Activated T-helper 1 cell treated with anti-CD3 and anti-CD28 coated beads, Interleukin-12 subunit alpha, Interleukin-12 subunit beta, Interleukin-2, Interleukin-4 antibody, amounts not matched to agents 30 ng/mL and 10 ng/mL and 1 ng/mL, durations not matched to agents 14 hours and 24 hours and 36 hours (primary cell): ENCODE results near the gene HOXC10. TPM values are rescaled to one million over a fixed set of nuclear protein-coding genes. Genes with fewer than 3 reads are reported as not detected.
A peak's percentile ranks its signal among the peaks of the same experiment; 100 is the strongest.

Experiments used
- DNase-seq: peaks from one replicate; pipeline ENCODE4 v3.0.0; 2021; ENCODE audit warnings: low spot score
- H3K27ac Mint-ChIP-seq: one replicate; pipeline ENCODE4 v1.8.0; 2021; ENCODE audit warnings: mild to moderate bottlenecking, mixed read lengths
- H3K27me3 Mint-ChIP-seq: one replicate; pipeline ENCODE4 v1.8.0; 2022; ENCODE audit warnings: mild to moderate bottlenecking, moderate library complexity, mixed read lengths; ENCODE audit not compliant: insufficient read depth
- H3K36me3 Mint-ChIP-seq: one replicate; pipeline ENCODE4 v1.8.0; 2021; ENCODE audit warnings: low read depth, mixed read lengths
- H3K4me1 Mint-ChIP-seq: one replicate; pipeline ENCODE4 v1.8.0; 2021; ENCODE audit warnings: low read depth, mixed read lengths
- H3K4me3 Mint-ChIP-seq: one replicate; pipeline ENCODE4 v1.8.0; 2021; ENCODE audit warnings: mild to moderate bottlenecking, moderate library complexity, mixed read lengths
- H3K9me3 Mint-ChIP-seq: one replicate; pipeline ENCODE4 v1.8.0; 2021; ENCODE audit warnings: mixed read lengths
- intact Hi-C: fragments of 100-400 bp; cut with micrococcal nuclease; formaldehyde crosslinking; loops from one replicate; pipeline ENCODE4 v1.15.1; 2024
- total RNA-seq: library from RNA; stranded (reverse); gene quantifications from 2 replicates; pipeline ENCODE4 v1.2.3, GENCODE V29; 2022

Gene HOXC10
- total RNA-seq, 1 donor from 2014 or later, result not detected

DNA sequence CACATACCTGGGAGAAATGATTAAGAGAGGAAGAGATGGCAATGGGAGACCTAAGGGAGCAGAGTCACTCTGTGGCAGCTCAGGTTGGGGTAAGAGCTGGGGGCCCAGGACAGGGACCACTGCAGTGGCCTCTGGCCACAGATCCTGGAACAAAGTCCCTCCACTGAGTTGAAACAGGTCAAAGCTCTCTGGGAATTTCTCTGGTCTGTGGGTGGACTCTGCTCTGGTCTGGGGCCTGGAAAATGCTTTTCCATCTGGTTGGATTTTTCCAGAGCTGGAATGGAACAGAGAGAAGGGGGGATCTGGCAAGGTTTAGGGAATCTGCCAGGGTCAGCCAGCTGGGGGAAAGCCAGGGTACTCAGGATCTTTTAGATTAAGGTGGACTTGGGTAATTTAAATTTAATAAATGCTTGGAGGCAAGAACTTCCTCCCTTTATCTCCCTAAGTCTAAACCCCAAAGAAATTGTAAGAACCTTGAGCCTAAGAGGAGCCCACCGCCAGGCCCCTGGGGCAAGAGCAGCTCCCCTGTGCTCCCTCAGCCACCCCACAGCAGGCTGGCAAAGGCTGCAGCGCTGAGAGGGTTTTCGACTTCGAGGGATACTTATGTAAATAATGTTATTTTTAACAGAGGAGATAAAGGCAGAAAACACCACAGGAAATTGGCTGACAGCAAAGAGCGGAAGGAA lies 3.7 kb downstream of the HOXC10 start:
- H3K27me3 Mint-ChIP-seq, result peaks cover 93% of the 10 kb centered on the region
- no peak overlapping the region for H3K4me3 Mint-ChIP-seq
- H3K4me1 Mint-ChIP-seq, result peaks cover 25% of the 10 kb centered on the region
- no peaks in the 10 kb centered on the region for H3K9me3 Mint-ChIP-seq
- no peaks in the 10 kb centered on the region for H3K36me3 Mint-ChIP-seq
- DNase-seq, result no peak
- intact Hi-C loops, result loop anchor here (10.0 kb wide), 1 partner anchor 54 kb away; the partner anchor contains the start of gene HOXC13
- no peak overlapping the region for H3K27ac Mint-ChIP-seq

DNA sequence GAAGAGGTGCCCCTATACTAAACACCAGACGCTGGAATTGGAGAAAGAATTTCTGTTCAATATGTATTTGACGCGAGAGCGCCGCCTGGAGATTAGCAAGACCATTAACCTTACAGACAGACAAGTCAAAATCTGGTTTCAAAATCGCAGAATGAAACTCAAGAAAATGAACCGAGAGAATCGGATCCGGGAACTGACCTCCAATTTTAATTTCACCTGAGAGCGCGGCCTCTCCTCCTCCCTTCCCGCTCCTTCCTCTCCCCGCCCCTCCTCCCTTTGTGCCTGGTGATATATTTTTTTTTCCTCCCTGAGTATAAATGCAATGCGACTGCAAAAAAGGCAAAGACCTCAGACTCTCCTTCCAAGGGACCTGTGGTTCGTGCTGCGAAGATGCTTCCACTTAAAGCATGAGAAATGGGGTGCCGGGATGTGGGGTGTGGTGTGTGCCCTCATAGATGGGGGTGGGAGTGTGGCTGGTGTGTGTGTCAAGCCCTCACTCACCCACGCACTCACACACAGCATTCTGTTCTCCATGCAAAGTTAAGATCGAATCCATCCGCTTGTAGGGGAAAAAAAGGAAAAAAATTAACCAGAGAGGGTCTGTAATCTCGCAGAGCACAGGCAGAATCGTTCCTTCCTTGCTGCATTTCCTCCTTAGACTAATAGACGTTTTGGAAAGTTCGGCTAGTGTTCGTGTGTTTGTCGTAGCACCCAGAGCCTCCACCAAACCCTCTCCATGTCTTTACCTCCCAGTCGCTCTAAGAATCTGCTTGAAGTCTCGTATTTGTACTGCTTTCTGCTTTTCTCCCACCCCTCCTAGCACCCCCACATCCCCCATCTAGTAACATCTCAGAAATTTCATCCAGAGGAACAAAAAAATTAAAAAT lies 4.5 kb downstream of the HOXC10 start:
- peaks cover 29% of the 10 kb centered on the region for H3K4me1 Mint-ChIP-seq

DNA sequence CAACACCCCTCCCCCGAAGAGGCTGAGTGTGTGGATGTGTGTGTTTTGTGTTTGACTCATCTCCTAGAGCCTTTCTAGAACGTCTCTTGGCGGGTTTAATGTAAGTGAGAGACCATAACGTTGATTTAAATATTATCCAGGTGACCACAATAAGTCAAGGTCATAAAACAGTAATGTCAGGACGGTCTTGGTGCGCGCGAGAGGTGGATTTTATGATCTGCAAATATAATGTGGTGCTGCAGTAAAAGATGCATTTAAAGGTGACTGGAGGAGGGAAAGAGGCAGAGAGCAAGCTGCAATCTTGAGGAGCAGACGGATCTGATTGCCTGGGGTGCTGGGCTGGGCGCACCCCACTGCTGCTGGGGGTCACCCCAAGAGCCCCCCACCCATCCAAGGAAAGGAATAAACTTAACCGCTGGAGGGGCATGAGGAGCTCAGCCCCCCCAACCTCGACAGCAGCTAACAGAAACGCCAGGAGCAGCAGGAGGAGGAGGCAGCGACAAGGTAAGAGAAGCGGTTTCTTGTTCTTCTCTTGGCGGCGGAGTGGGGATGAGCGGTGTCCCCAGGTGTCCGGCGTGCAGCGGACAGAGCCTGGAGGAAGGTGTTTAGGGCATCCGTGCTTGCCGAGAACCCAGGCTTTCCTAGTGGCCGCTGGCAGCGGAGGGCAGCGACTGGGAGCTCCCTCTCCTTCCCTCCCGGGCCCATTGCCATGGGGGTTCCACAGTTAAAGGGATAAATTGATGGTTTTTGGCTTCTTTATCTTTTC lies 5.5 kb downstream of the HOXC10 start:
- intact Hi-C loops, result no loop called here
- DNase-seq, result no peak
- no peaks in the 10 kb centered on the region for H3K9me3 Mint-ChIP-seq
- H3K36me3 Mint-ChIP-seq, result no peaks in the 10 kb centered on the region
- H3K27me3 Mint-ChIP-seq, result peaks cover 89% of the 10 kb centered on the region
- H3K4me1 Mint-ChIP-seq, result peaks cover 36% of the 10 kb centered on the region
- no peak overlapping the region for H3K4me3 Mint-ChIP-seq
- H3K27ac Mint-ChIP-seq, result peak overlapping the region; percentile 49

More for the DNA sequence above, 4.5 kb downstream of the HOXC10 start:
- DNase-seq, result no peak
- Mint-ChIP-seq H3K4me3 (peak overlapping the region; percentile 4), H3K36me3 (no peaks in the 10 kb centered on the region), H3K27ac (peak overlapping the region; percentile 32), H3K9me3 (no peaks in the 10 kb centered on the region), H3K27me3 (peaks cover 92% of the 10 kb centered on the region)
- intact Hi-C loops, result loop anchor here (10.0 kb wide), 1 partner anchor 55 kb away; the partner anchor contains the start of gene HOXC13

DNA sequence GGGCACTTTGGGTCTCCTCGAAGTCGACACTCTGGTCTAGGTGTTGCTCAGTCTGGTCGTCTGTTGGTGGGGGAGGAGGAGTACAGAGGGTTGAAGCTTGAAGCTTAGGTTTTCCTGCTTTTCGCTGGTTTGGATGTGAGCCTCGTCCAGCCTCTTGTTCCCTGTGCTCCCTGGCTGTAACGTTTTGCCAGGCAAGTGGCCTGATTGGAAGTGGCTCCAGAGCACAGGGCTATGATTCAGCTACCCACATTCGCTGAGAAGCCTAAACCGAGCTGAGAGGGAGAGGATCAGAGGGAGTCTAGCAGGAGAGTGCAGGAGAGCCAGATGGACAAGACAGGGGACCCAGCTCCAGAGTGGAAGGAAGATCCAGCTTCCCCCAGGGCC lies 6.1 kb downstream of the HOXC10 start:
- no peak for DNase-seq
- H3K4me3 Mint-ChIP-seq, result no peak overlapping the region
- no peaks in the 10 kb centered on the region for H3K36me3 Mint-ChIP-seq
- intact Hi-C loops, result no loop called here
- H3K4me1 Mint-ChIP-seq, result peaks cover 42% of the 10 kb centered on the region
- H3K9me3 Mint-ChIP-seq, result no peaks in the 10 kb centered on the region
- no peak overlapping the region for H3K27ac Mint-ChIP-seq
- H3K27me3 Mint-ChIP-seq, result peaks cover 90% of the 10 kb centered on the region

DNA sequence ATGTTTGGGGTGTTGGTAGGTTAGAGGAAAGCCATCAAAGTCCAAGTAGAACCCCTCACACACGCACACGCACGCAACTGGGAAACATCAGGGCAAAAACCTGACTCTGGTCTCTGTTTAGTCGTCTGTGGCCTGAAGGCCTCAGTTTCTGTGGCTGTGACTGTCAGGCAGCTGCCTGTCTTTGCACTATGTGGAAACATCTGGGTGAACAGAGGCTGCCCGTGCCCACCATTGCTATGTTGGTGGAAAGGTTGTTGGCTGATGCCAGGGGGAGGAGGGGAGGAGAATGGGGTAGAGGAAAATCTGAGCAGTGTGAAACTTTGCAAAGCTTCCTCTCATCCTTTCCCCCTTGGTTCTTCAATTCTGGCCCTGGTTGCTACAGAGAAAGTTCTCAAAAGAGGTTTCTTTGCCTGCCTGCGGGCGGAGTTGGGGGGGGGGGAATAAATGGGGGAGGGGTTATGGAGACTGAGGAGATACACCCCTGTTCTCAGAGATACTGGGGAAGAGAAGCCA lies 7.5 kb downstream of the HOXC10 start:
- intact Hi-C loops, result no loop called here
- Mint-ChIP-seq H3K27ac (no peak overlapping the region), H3K36me3 (no peaks in the 10 kb centered on the region), H3K27me3 (peaks cover 89% of the 10 kb centered on the region), H3K4me1 (peaks cover 47% of the 10 kb centered on the region), H3K4me3 (no peak overlapping the region), H3K9me3 (no peaks in the 10 kb centered on the region)
- DNase-seq, result no peak

DNA sequence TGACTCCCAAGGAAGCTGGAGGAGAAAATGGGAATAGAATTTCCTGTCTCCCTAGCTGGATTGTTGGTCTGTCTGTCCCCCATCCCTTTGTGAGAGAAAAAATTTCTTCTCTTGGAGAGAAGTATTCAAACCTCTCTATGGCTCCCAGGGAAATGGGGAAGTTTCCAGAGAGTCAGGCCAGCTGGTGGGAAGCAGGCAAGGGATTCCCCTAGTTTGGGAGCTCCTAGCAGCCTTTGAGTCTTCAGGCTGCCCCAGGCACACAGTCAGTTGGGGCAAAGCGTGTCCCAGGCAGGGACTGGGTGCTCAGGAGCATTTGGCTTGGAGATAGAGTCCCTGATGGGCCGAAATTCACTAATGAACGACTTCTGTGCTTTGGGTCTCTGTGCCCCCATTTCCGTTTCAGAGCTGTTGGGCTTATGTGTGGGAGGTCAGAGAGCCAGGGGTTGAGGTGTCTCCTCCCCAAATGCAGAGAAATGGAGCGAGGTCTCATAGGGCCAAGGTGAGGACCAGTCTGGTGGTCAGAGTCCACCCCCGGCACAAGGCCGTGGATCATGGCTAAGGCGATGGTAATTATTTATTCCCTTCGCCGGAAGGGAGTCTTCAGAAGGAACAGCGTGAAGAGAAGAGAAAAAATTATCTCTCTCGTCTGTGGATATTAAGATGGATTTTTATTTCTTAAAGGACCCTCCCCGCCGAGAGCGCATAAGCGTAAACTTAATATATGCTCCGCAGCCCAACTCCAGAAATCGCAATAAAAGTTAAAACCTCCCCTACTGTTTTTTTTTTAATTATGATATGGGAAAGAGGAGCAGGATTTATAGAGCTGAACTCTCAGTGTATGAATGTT lies 8.4 kb downstream of the HOXC10 start:
- intact Hi-C loops, result no loop called here
- Mint-ChIP-seq H3K4me3 (peak overlapping the region; percentile 39), H3K27ac (peak overlapping the region; percentile 48), H3K4me1 (peaks cover 44% of the 10 kb centered on the region), H3K9me3 (no peaks in the 10 kb centered on the region), H3K27me3 (peaks cover 90% of the 10 kb centered on the region), H3K36me3 (no peaks in the 10 kb centered on the region)
- DNase-seq, result no peak

DNA sequence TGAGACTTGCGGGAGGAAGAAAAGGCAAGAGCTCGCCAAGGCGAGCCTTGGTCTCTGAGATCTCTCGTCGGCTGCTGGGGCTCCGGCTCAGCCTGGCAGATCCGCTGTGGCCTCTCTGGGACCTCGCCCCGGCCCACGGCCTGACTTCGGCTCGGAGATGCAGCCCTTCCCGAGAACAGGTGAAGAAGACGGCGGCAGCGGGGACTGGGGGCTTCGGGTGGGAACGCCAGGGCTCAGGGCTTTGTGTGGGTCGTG lies 9.0 kb downstream of the HOXC10 start:
- H3K4me3 Mint-ChIP-seq, result peak overlapping the region; percentile 37
- no peak for DNase-seq
- H3K27ac Mint-ChIP-seq, result peak overlapping the region; percentile 61
- H3K9me3 Mint-ChIP-seq, result no peaks in the 10 kb centered on the region
- peaks cover 38% of the 10 kb centered on the region for H3K4me1 Mint-ChIP-seq
- intact Hi-C loops, result no loop called here
- peaks cover 90% of the 10 kb centered on the region for H3K27me3 Mint-ChIP-seq
- no peaks in the 10 kb centered on the region for H3K36me3 Mint-ChIP-seq

DNA sequence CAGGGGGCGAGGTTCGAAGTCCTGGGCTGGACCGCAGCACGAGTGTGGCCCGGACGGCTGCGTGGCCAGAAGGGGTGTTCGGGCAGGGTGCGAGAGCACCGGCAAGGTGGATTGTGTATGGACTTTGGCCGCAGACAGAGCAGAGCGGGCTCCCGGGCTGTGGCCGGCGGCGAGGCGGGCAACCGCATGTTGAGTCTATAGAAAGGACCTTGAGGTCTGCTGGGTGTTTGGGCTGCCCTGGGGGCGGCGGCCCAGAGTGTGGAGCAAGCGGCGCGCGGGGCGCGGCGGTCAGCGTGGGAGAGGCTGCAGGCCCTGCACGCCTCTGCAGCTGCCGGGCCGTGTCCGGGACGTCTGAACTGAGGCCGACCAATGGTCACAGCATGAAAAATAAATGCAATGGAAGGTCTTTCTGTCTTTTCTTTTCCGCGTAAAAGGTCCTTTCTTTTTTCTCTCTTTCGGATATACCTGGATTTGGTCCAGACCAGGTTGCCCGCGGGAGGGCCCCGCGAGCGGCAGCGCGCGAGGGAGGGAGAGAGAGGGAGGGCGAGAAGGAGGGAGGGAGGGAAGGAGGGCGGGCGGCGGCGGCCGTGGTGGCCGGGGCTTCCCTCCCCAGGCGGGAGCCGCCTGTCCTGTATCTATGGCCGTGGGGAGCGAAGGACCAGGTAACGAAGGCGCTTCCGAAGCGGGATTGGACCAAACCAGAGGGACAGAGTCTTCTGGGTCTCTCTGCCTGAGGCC lies 9.5 kb downstream of the HOXC10 start:
- Mint-ChIP-seq H3K9me3 (no peaks in the 10 kb centered on the region), H3K4me3 (no peak overlapping the region), H3K36me3 (no peaks in the 10 kb centered on the region), H3K27me3 (peaks cover 89% of the 10 kb centered on the region), H3K4me1 (peaks cover 33% of the 10 kb centered on the region), H3K27ac (peak overlapping the region; percentile 76)
- intact Hi-C loops, result loop anchor here (5.0 kb wide), 1 partner anchor 38 kb away; the partner anchor contains the start of gene HOXC5
- DNase-seq, result no peak

DNA sequence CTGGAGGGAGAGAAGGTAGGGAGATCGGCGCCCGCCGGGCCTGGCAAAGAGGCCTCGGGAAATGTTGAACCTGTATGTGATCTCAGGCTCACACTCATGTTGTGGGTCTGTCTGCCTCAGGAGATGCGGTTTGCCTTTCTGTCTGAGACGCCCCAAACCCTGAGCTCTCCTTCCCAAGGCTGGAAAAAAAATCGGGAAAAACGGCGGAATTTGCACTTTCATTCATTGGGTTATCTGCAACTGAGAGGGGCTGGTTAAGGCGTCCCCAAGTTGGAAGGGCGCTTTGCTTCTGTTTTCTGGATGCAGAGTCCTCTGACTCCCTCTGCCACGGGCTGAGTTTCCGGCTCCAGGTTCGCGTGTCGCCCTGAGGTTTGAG lies 10.0 kb downstream of the HOXC10 start:
- Mint-ChIP-seq H3K27me3 (peaks cover 89% of the 10 kb centered on the region), H3K4me1 (peaks cover 28% of the 10 kb centered on the region), H3K27ac (peak overlapping the region; percentile 76), H3K4me3 (peak overlapping the region; percentile 46), H3K36me3 (no peaks in the 10 kb centered on the region), H3K9me3 (no peaks in the 10 kb centered on the region)
- DNase-seq, result no peak
- intact Hi-C loops, result loop anchor here (5.0 kb wide), 1 partner anchor 37 kb away; the partner anchor contains the start of gene HOXC5

DNA sequence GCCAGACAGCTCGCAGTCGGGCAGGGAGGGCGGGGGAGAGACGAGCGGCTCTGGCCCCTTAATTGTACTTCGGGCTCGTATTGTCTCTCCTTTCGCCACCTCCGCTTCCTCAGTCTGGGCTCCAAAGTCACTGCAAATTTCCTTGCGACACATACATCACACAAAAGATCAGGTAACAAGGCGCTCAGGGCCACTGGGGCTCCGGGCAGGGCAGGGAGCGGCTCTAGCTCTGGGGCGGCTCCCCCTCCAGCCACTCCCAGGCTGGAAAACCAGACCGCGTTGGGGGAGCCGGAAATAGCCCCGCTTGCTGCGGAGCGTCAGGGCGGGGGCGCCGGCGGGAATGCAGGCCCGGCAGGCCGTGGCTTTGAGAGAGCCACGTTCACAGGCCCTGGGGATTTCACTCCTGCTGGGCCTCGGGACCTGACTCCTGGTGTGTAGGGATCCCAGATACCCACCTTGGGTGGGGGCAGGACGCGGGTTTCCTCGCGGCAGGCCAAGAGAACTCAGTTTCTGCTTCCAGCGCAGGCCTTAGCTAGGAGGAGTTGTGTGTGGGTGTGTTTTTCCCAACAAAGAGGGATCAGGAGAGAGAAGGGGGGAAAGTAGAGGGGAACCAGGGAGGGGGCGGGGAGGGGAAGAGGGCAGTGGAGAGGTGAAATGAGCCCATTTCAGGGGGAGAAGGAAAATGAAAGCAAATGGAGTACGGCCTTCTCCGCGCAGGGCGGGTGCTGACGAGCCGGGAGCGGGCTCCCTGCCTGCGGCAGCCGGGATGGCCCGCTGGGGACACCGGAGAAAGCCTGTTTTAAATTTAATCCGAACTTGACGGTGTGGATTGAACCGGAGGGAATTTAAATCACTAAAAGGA lies 10.7 kb downstream of the HOXC10 start:
- peak overlapping the region; percentile 76 for H3K27ac Mint-ChIP-seq
- peaks cover 22% of the 10 kb centered on the region for H3K4me1 Mint-ChIP-seq
- H3K9me3 Mint-ChIP-seq, result no peaks in the 10 kb centered on the region
- H3K4me3 Mint-ChIP-seq, result peak overlapping the region; percentile 80
- peaks cover 87% of the 10 kb centered on the region for H3K27me3 Mint-ChIP-seq
- intact Hi-C loops, result loop anchor here (2.0 to 5.0 kb wide), 3 partner anchors 13 to 37 kb away; partner anchors contain the start of gene HOXC5
- H3K36me3 Mint-ChIP-seq, result no peaks in the 10 kb centered on the region
- DNase-seq, result no peak
